Aorta (tissue), 5 donors: ENCODE measurements around the gene TSPAN14. TPM values are rescaled to one million over a fixed set of nuclear protein-coding genes. Genes with fewer than 3 reads are reported as not detected.

ENCODE experiments used
- ATAC-seq: fragments of 200-7000 bp; cut with Tn5 transposase; one replicate; pipeline ENCODE4 v1.9.1; 2022; ENCODE audit warnings: moderate library complexity; ENCODE audit not compliant: low FRiP score
- DNase-seq, 2 donors: peaks; one replicate each; pipeline ENCODE4 v3.0.0-alpha.2; 2020
- H3K27ac ChIP-seq, 2 donors: one replicate each; pipeline ENCODE4 v1.5.1; 2013; ENCODE audit warnings: low read length in 2 of 2, mild to moderate bottlenecking in 2 of 2, moderate library complexity in 2 of 2, control low read depth in 1 of 2, inconsistent platforms in 1 of 2, low read depth in 1 of 2
- H3K27me3 ChIP-seq, 2 donors: one replicate each; pipeline ENCODE4 v1.6.1; 2013; ENCODE audit warnings: control low read depth in 1 of 2, low read length in 1 of 2, mild to moderate bottlenecking in 1 of 2, moderate library complexity in 1 of 2; ENCODE audit not compliant: insufficient read depth in 2 of 2, control insufficient read depth in 1 of 2
- H3K36me3 ChIP-seq, 2 donors: one replicate each; pipeline ENCODE4 v1.6.1; 2013; ENCODE audit warnings: control low read depth in 1 of 2, low read length in 1 of 2, mild to moderate bottlenecking in 1 of 2; ENCODE audit not compliant: insufficient read depth in 2 of 2, control insufficient read depth in 1 of 2
- H3K4me1 ChIP-seq, 2 donors: one replicate each; pipeline ENCODE4 v1.6.1; 2013; ENCODE audit warnings: low read length in 2 of 2, control low read depth in 1 of 2, mild to moderate bottlenecking in 1 of 2, moderate library complexity in 1 of 2; ENCODE audit not compliant: insufficient read depth in 2 of 2, control insufficient read depth in 1 of 2
- H3K4me3 ChIP-seq, 2 donors: one replicate each; pipeline ENCODE4 v1.5.1; 2013; ENCODE audit warnings: low read length in 2 of 2, control low read depth in 1 of 2, mild to moderate bottlenecking in 1 of 2
- H3K9me3 ChIP-seq: one replicate; pipeline ENCODE4 v1.6.1; 2013; ENCODE audit warnings: mild to moderate bottlenecking, low read length; ENCODE audit not compliant: control insufficient read depth
- WGBS, 2 donors: extraction: QIAGEN DNeasy Blood & Tissue Kit; methylation state at CpG; one replicate each; pipeline ENCODE4 v1.1.7; 2013; 5-methylcytosine and 5-hydroxymethylcytosine counted together
- intact Hi-C, 2 donors: fragments of 100-400 bp; cut with DNase I; formaldehyde crosslinking; loops; one replicate each; pipeline versions ENCODE4 v1.14.2 to v1.15.0; 2022
- polyA plus RNA-seq, 2 donors: library from polyadenylated mRNA; stranded (reverse); fragments of 200-250 nt; gene quantifications; one replicate each; pipeline ENCODE4 v1.2.3, GENCODE V29; 2013
- total RNA-seq, 2 donors: library from RNA; stranded (reverse); fragmentation: NEBNext Ultra II Directional; extraction: Animal tissue kit (Norgen Biotek cat#: 25700); gene quantifications; one replicate each; pipeline ENCODE4 v1.2.1, GENCODE V29; 2021
- donor health status: healthy with polysubstance abuse.
- donor health status: Bipolar disorder and iron deficiency.
- donor health status: DM: no; HTN: no; CAD: no.
- donor health status: DM: no; HTN: no; CAD: no.
- donor health status: DM: yes; HTN: yes; CAD: no.

The TSPAN14 gene
- total and polyA plus RNA-seq, 4 donors: 12.3 to 61.5 (median 36.7) TPM

- intact Hi-C loops: no loop called here
- 95 to 96% methylated on average over 8 of the region's 8 CpGs for WGBS, 2 donors
- ATAC-seq (no peak), DNase-seq (peak in 1 of 2 donors; percentile 61)
- Histone ChIP-seq H3K27me3 (no peaks in the 10 kb centered on the region), H3K9me3 (no peaks in the 10 kb centered on the region), H3K4me3 (no peak overlapping the region), H3K36me3 (no peaks in the 10 kb centered on the region), H3K4me1 (no peaks in the 10 kb centered on the region), H3K27ac (no peak overlapping the region)
Observed at GRCh38 chr10:80457554-80458262, 3.6 kb downstream of the TSPAN14 start.

DNA sequence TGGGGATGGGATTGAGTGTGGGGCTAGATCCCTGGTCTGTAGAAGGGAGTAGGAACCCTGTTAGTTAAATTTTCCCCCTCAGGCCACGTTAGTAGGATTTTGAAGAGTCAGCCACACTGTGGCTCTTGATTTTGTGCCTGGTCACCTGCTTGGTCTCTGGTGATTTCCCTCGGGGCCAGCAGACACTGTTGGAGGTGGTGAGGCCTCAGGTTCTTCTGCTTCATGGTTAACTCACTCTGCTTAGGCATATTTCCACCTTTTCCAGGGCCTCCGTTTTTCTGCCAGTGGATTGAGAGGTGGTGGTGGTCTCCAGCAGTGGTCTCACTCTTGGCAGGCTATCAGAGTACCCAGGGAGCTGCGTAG lies 4.1 kb downstream of the TSPAN14 start:
- ATAC-seq (no peak), DNase-seq (peak in 1 of 2 donors; percentile 46)
- H3K27me3 ChIP-seq: no peaks in the 10 kb centered on the region
- H3K4me3 ChIP-seq: no peak overlapping the region
- 66 to 85% methylated on average over 4 of the region's 4 CpGs for WGBS, 2 donors
- no peaks in the 10 kb centered on the region for H3K9me3 ChIP-seq
- no peaks in the 10 kb centered on the region for H3K36me3 ChIP-seq
- intact Hi-C loops: no loop called here
- no peak overlapping the region for H3K27ac ChIP-seq
- H3K4me1 ChIP-seq: no peaks in the 10 kb centered on the region

- no peak overlapping the region for H3K4me3 ChIP-seq
- H3K4me1 ChIP-seq: no peaks in the 10 kb centered on the region
- no peaks in the 10 kb centered on the region for H3K27me3 ChIP-seq
- no peak overlapping the region for H3K27ac ChIP-seq
- H3K9me3 ChIP-seq: no peaks in the 10 kb centered on the region
- ATAC-seq: no peak
- DNase-seq: peak in 1 of 2 donors; percentile 31
- WGBS, 2 donors: 91 to 93% methylated on average over 6 of the region's 6 CpGs
- intact Hi-C loops: no loop called here
- H3K36me3 ChIP-seq: no peaks in the 10 kb centered on the region
Observed at GRCh38 chr10:80458638-80459037, 4.5 kb downstream of the TSPAN14 start.

GRCh38 chr10:80459047-80459865 lies 5.1 kb downstream of the TSPAN14 start:
- Histone ChIP-seq H3K27ac (no peak overlapping the region), H3K27me3 (no peaks in the 10 kb centered on the region), H3K4me3 (no peak overlapping the region), H3K9me3 (no peaks in the 10 kb centered on the region), H3K4me1 (no peaks in the 10 kb centered on the region), H3K36me3 (no peaks in the 10 kb centered on the region)
- 83 to 84% methylated on average over 9 of the region's 9 CpGs for WGBS, 2 donors
- ATAC-seq (peak; percentile 13), DNase-seq (peak; percentile 77 to 84)
- intact Hi-C loops: no loop called here

DNA sequence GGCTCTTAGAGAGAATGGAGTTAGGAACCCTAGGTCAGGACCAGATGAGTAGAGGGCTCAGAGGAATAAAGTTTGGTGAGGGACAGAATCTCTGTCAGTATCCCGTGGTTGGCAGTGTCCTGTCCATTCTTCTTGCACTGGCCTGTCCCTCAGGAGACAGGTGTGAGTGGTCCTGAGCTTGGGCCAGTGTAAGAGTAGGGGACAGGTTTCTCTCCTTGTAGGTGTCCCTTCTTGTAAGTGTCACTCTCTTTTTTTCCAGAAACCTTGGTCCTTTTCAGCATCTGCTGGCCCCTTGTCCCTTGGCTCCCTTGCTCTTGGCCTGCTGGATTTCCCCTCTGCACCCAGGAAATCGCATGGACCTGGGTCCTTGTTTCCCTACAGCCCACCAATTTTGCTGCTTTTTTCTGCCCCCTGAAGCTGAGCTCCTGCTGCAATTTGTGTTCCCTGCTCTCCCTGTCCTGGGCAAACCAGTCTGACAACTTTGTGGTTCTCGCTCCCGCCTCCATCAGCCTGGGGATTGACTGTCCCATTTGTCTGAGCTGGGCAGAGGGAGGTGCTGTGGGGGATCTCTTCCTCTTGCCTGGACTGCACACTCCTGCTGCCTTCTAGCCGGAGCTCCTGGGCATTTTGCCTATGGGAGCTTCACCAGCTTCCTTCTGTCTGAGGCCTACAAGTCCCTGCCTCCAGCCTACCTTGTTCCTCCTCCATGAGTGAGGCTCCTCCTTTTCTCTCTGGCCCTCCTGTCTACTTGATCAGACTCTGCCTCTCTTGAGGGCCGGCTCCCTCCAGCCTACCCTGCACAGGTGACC lies 6.5 kb downstream of the TSPAN14 start:
- no peak overlapping the region for H3K27ac ChIP-seq
- ATAC-seq (peak; percentile 1), DNase-seq (peak in 1 of 2 donors; percentile 58)
- H3K9me3 ChIP-seq: no peaks in the 10 kb centered on the region
- H3K36me3 ChIP-seq: no peaks in the 10 kb centered on the region
- 79 to 82% methylated on average over 6 of the region's 6 CpGs for WGBS, 2 donors
- no peak overlapping the region for H3K4me3 ChIP-seq
- intact Hi-C loops: no loop called here
- no peaks in the 10 kb centered on the region for H3K27me3 ChIP-seq
- no peaks in the 10 kb centered on the region for H3K4me1 ChIP-seq

DNA sequence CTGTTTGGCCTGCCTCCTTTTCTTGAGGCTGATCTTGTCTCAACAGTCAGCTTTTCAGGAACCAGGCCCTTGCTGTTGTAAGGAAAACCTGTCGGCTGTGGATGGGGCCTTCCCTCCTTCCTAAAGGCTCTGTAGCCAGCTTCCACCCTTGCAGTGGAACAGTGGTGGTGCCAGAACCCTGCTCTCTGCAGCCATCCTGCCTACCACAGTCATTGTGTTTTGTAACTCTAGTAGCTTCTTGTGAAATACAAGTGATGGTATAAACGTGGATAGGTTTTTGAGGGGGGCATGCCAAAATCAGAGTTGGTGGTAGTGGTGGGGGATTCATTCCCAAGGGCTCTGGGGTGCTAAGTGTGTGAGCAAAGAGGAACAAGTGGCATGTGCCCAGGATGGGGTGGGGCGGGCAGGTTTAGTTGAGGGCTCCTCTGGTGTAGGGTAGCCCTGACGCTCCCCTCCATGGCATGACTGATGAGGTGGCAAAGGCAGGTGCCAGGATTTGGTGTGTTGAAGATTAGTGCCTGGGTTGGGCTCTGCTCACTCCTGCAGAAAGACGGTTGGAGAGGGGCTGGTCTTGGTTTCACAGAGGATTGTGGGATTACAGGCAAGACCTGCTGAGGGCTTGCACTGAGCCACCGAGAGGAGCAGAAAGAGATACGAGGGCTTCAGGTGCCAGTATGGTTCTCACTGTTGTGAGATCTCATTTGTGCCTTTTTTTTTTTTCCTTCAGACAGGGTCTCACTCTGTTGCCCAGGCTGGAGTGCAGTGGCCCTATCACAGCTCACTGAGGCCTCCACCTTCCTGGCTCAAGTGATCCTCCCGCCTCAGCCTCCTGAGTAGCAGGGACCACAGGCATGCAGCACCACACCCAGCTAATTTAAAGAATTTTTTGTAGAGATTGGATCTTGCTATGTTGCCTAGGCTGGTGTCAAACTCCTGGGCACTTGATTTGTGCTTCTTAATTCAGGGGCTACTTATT lies 7.4 kb downstream of the TSPAN14 start:
- DNase-seq (peak in 1 of 2 donors; percentile 67), ATAC-seq (no peak)
- H3K27me3 ChIP-seq: no peaks in the 10 kb centered on the region
- intact Hi-C loops: no loop called here
- WGBS, 2 donors: 60 to 75% methylated on average over 8 of the region's 8 CpGs
- no peaks in the 10 kb centered on the region for H3K36me3 ChIP-seq
- no peaks in the 10 kb centered on the region for H3K4me1 ChIP-seq
- H3K9me3 ChIP-seq: no peaks in the 10 kb centered on the region
- H3K27ac ChIP-seq: no peak overlapping the region
- no peak overlapping the region for H3K4me3 ChIP-seq

GRCh38 chr10:80462299-80462980 lies 8.3 kb downstream of the TSPAN14 start:
- DNase-seq (peak in 1 of 2 donors; percentile 26), ATAC-seq (peak; percentile 53)
- no peaks in the 10 kb centered on the region for H3K36me3 ChIP-seq
- H3K9me3 ChIP-seq: no peaks in the 10 kb centered on the region
- no peak overlapping the region for H3K27ac ChIP-seq
- H3K27me3 ChIP-seq: no peaks in the 10 kb centered on the region
- H3K4me3 ChIP-seq: no peak overlapping the region
- H3K4me1 ChIP-seq: no peaks in the 10 kb centered on the region
- whole genome bisulfite sequencing, 2 donors: 32 to 37% methylated on average over 7 of the region's 7 CpGs
- intact Hi-C loops: no loop called here
